HuH-7 (cell line): ENCODE data around the gene RHBDL3.

Source experiments
- DNase-seq: peaks from one replicate; pipeline ENCODE4 v3.0.0; 2011; ENCODE audit warnings: low spot score

Gene RHBDL3

GRCh38 chr17:32357615-32358014 is 92.0 kb downstream of the RHBDL3 start:
- no peak for DNase-seq

- no peak for DNase-seq
Observed at GRCh38 chr17:32361270-32361669, 95.6 kb downstream of the RHBDL3 start.

GRCh38 chr17:32370426-32370825 is 104.8 kb downstream of the RHBDL3 start:
- no peak for DNase-seq
